GM10847 (cell line): ENCODE measurements around the gene GRIP1.

Experiments used
- POLR2A ChIP-seq: IDR thresholded peaks from 2 replicates; pipeline ENCODE4 v1.6.1; 2011; ENCODE audit not compliant: insufficient read length; ENCODE audit errors: extremely low read depth

GRIP1 gene

GRCh38 chr12:66707002-66707697 lies 28.3 kb upstream of the GRIP1 start:
- no peak for TF ChIP-seq POLR2A

GRCh38 chr12:66699738-66700482 lies 21.0 kb upstream of the GRIP1 start:
- no peak for TF ChIP-seq POLR2A

GRCh38 chr12:66698558-66698957 lies 19.7 kb upstream of the GRIP1 start:
- TF ChIP-seq POLR2A: no peak

- no peak for TF ChIP-seq POLR2A
Measured at GRCh38 chr12:66697404-66697803, 18.5 kb upstream of the GRIP1 start.

GRCh38 chr12:66694666-66695613 lies 16.1 kb upstream of the GRIP1 start:
- no peak for TF ChIP-seq POLR2A

GRCh38 chr12:66693901-66694513 lies 15.1 kb upstream of the GRIP1 start:
- no peak for TF ChIP-seq POLR2A

- TF ChIP-seq POLR2A: no peak
Measured at GRCh38 chr12:66692986-66693385, 14.1 kb upstream of the GRIP1 start.

- TF ChIP-seq POLR2A: no peak
Measured at GRCh38 chr12:66692170-66692569, 13.3 kb upstream of the GRIP1 start.

- no peak for TF ChIP-seq POLR2A
Measured at GRCh38 chr12:66688846-66689439, 10.1 kb upstream of the GRIP1 start.

- no peak for TF ChIP-seq POLR2A
Measured at GRCh38 chr12:66684222-66684621, 5.3 kb upstream of the GRIP1 start.

GRCh38 chr12:66683822-66684221 lies 4.9 kb upstream of the GRIP1 start:
- TF ChIP-seq POLR2A: no peak

GRCh38 chr12:66683073-66683472 lies 4.2 kb upstream of the GRIP1 start:
- TF ChIP-seq POLR2A: no peak

GRCh38 chr12:66679461-66680084 lies 697 bp upstream of the GRIP1 start:
- TF ChIP-seq POLR2A: no peak

- TF ChIP-seq POLR2A: no peak
Measured at GRCh38 chr12:66676241-66676640, 2.6 kb downstream of the GRIP1 start.
